GM12873 (cell line): ENCODE measurements around the gene CPVL.

ENCODE experiments used
- TF ChIP-seq, protein P1 (sequence below): IDR thresholded peaks from 2 replicates; pipeline ENCODE4 v1.5.1; 2012; ENCODE audit warnings: low read depth, mild to moderate bottlenecking, moderate library complexity, low read length, control low read depth; ENCODE audit not compliant: insufficient read depth; ENCODE audit errors: missing control alignments

Gene CPVL

DNA sequence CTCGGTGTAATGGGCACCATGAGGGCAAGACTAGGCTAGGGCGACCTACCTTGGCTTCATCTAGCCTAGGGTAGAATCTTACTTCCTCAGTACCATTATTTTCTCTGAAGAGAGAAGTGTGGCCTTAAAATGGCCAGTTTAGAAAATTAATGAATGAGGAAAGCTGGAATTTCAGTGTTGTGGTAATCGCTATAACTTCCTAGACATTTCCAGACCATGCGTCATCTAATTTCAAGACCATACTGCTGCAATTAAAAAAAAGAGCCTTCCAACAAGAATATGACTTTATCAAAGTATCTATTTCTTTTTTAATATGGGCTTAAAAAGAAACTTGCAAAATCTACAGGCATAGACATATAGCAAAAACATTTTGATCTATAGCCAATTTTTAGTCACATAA lies 68.5 kb downstream of the CPVL start:
- TF ChIP-seq, protein P1, sequence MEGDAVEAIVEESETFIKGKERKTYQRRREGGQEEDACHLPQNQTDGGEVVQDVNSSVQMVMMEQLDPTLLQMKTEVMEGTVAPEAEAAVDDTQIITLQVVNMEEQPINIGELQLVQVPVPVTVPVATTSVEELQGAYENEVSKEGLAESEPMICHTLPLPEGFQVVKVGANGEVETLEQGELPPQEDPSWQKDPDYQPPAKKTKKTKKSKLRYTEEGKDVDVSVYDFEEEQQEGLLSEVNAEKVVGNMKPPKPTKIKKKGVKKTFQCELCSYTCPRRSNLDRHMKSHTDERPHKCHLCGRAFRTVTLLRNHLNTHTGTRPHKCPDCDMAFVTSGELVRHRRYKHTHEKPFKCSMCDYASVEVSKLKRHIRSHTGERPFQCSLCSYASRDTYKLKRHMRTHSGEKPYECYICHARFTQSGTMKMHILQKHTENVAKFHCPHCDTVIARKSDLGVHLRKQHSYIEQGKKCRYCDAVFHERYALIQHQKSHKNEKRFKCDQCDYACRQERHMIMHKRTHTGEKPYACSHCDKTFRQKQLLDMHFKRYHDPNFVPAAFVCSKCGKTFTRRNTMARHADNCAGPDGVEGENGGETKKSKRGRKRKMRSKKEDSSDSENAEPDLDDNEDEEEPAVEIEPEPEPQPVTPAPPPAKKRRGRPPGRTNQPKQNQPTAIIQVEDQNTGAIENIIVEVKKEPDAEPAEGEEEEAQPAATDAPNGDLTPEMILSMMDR = no peak

DNA sequence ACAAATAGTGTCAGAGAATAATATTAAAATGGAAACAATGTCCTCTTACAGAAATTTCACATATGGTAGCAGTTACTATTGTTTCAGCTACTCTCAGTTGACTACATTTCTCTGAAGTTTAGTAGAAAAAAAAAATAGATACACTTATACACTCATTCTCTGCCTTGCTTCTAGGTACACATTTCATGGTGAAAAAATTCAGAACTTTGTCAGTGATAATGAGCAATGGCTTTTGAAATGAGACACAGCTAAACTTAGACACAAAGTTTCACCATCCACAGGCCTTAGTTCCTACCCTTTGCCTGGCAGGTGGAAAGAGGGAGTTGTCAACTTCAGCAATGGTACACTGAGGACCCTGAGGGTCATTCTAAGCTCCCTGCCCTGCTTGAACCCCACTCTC lies 69.2 kb downstream of the CPVL start:
- TF ChIP-seq, protein P1 = no peak

DNA sequence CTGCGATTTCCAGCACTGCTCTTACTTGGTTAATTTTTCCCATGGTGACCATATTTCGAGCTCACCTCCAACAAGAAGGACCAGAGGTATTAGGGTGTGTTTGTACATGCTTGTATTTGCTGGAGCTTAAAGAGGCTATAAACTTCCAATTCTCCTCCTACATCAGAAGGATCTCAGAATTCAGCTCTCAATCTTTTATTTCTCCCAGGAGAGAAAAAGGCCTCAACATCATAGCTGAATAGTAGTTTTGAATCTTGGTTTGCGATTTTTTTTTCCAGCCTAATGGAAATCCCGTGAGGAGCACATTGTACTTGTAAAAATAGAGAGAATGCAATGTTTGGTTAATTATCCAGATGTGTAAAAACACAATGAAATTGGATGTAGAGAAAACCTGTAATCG lies 69.7 kb downstream of the CPVL start:
- TF ChIP-seq, protein P1 = no peak

DNA sequence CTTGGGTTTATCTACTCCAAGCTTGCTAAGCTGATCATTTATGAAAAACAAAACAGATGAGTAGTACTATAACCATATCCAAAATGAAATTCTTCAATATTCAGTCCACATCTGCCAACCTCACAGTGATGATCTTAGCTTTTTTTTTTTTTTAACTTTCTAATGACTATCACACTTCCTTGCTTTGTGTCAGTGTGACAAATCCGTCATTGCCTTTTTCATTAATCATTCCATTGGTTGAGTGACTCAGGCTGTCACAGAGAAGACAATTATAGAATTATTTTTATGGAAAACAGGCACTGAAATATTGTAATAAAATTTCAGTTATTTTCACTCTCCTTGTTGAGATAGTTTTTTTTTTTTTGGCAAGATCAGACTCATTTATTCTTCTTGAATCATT lies 70.7 kb downstream of the CPVL start:
- TF ChIP-seq, protein P1 = no peak

DNA sequence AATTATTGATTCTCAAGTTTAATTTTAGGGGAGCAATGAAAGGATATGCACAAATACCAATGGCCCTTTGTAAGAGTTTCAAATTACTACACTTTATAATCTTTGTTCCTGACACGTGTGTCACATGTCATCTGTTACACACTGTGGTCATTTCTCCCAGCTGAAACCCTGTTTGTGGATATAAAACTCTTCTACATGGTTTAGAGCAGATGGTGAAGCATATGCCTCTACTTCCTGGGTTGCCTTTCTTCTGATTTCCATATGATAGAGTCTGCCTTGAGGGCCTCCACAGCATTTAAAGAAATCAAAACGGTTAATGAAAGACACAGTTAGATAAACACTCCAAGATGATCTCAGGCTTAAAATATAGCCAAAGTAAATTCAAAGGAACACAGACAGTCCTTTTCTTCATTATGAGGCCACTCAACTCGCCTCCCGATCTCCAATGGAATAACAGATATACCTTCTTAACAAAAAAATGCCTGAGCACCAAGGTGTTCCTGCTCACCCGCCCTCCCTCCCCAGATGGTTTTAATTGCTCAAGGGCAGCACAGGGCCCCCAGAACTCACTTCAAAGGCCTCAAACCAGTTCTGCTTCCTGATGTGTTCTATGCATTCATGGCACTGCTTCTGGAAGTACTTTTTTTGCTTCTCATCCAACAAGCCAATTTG lies 75.0 kb downstream of the CPVL start:
- TF ChIP-seq, protein P1 = no peak

DNA sequence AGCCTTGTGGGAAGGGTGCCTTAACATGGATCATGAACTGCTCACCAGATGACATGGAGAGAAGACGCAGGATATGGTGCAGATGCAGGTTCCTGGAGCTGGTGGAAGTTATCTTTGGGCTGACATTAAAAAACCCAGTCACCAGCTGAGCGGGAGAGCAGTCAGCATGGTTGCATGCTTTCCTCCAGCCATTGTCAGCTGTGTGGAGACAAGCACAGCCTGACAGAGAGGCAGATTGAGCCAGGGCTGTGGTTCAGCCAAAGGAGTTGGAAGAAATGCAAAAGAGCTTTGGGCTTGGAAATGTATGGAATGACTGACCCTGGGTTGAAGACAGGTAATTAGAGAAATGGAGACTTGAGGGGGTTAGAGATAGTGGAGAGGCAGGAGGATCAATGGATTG lies 79.7 kb downstream of the CPVL start:
- TF ChIP-seq, protein P1 = no peak

DNA sequence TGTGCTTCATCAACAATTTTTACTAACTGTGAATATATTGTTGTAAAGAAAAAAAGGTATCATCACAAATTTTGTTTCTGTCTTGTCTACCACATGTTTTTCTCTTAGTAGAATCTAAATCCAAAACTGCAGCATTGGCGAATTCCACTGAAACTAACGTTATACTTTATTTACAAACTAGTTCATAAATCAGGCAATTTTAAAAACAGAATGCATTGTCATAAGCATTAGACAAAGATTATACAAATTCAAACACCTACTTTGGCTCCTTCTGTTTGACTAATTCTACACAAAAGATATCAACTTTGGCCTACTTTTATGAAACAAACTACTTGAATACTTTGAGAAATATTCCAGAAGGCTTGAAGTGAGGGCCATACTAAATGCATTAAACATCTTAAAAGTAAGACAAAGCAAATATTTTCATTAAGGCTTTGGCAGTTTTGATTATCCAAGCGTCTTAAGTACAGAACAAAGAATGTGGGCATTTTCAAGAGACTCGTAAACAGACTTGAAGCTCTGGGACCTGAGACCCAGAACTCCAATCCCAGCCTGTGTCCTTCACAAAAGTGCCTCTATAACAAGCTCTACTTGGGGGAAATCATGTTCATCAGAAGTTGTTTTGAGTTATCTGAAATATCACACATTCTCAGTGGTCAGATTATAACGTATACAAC lies 81.0 kb downstream of the CPVL start:
- TF ChIP-seq, protein P1 = no peak
